ENCODE results near the gene GALNT9. TPM values are rescaled to one million over a fixed set of nuclear protein-coding genes. Genes with fewer than 3 reads are reported as not detected.

The GALNT9 gene
- total RNA-seq, 1 donor from 2014 or later, result not detected

DNA sequence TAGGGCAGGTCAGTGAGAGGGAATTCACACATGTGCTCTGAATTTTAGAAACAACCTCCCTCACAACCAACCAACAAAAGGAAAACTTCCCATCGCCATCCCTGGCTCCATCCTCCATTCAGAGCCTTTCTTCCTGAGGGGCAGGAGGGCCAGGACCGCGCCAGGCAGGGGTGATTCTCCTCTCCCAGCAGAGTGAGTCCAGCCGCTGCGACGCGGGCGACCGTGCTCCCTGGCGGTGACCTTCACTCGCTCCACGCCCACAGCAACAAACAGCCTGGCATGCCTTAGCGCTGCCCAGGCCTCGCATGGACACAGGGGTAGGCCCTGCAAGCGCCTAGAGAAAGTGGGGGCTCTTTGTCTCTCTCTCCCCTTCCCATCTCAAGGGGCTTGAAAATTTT, 3.7 kb downstream of the GALNT9 start:
- ATAC-seq, result no peak

DNA sequence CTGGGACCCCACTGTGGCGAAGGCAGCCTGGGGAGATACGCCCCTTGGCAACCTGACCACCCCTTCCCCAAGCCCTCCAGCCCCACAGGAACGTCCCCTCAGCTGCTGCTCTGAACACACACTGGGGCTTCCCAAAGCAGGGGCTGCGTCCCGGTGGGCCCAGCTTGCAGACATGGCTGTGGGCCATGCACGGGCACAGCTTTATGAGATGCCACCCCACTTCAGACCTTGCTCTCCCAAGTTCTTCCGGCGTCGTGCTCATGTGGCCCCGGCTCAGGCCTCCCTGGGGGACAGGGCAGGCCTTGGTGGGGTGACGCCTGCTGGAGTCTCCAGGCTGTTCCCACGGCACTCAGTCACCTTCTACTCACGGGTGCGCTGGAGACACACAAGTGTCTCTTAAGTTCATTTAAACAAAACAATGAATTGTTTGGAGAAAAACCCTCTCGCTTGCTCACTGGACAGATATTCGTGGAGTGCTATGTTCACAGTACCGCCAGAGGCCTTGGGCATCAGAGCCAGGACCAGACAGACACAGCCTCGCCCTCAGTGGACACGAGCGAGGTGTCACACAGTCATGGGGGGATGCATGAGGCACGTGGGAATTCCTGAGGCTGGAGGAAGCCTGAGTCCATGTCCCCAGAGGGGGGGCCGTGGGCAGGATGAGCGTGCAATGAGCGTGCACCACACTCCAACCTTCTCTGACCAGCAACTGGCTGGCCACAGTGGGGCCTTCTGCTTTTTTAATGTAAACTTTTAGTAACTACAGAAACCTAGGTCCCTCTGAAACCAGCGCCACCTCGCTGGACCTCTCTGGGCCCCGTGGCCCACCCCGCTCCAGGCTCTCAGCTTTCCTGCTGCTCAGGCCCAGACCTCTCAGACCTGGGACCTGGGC, 4.3 kb downstream of the GALNT9 start:
- no peak for ATAC-seq

DNA sequence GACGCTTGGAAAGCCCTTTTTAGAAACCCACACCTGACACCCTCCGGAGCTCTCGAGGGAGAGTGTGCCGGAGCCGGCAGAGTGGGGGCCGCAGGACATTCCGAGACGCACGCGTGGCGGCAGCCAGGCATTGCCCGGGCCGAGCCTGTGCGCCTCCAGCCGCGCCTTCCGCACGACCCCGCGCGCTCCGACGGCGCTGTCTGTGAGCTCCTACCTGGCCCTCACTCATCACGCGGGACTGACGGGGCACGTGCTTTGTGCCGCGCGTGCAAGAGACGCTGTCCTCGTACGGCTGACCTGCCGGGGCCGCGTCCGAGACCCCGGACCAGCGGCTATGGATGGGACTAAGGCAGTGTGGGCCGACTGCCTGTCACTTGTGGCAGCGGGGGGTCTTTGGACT, 5.2 kb downstream of the GALNT9 start:
- ATAC-seq, result no peak

DNA sequence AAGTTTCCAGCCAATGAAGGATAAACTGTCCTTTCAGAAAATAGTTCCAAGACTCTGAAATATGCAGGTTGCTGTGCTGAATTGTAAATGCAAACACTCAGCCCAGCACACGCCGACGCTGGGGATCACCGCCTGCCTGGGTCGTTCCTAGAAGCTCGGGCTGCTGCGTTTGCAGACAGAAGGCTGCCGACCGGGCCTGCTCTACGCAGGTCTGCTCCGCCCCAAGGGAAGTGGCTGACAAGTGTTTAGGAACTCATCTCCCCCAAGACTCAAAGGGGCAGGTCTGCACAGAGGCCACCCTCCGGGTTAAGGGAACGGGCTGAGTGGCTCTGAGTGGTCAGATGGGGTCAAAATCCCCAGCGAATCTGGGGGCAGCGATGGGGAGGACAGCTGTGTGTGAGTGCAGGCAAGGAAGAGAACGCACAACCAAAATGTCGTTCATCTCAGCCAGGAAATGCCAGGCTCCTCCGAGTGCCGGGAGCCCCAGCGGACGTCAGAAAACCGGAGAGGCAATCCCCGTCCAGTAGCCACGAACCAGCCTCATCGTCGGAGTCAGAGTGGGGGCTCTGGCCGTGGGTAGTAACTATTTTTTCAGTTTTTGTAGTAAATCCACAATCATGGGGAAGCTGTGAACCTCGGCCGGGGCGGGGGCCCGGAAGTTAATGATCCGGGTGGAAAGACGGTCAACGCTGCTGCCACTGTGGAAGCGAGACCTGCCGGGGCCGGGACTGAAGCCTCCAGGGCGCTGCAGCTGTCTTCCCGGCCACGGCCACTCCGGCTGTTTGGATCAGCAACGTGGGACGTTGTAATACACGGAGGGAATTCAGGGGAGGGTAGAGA, 6.0 kb downstream of the GALNT9 start:
- ATAC-seq, result no peak

DNA sequence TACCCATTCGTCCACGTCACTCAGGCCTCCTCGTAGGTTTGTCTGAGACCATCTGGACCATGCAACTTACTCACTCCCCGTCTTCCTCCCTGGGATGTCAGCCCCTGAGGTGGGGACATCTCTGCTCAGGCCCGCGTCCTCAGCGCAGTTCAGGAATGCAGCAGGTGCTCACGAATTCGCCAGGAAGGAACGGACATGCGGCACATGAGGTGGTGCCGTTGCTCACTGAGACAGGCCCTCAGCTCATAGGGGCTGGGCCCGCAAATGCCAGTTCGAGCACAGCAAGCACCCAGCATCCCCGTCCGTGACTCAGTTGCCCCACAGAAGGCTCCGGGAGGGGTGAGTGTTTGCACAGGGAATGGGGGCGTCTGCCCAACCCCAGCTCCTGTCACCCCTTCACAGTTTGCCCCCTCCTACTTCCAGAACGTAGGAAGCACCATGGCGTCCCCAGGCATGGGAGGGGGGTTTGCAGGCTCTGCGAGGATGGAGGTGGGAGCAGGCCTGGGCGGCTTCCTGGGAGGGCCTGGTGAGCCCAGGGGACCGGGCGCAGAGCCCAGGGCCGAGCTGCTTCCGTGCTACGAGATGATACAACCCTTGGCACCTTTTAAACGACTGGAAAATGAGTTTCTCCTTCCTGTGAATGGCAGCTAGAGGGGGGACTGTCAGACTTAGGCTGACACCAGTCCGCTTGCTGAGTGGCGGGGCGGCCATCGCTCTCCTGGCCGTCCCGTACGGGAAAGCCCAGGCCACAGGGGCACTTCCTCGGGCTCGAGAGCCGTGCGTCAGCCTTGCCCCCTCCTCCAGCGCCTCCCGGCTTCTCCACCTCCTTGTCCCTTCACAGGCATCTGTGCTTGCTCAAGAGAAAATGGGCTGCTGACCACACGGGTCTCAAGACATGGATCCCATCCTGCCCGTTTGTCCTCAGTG, 6.9 kb downstream of the GALNT9 start:
- no peak for ATAC-seq

DNA sequence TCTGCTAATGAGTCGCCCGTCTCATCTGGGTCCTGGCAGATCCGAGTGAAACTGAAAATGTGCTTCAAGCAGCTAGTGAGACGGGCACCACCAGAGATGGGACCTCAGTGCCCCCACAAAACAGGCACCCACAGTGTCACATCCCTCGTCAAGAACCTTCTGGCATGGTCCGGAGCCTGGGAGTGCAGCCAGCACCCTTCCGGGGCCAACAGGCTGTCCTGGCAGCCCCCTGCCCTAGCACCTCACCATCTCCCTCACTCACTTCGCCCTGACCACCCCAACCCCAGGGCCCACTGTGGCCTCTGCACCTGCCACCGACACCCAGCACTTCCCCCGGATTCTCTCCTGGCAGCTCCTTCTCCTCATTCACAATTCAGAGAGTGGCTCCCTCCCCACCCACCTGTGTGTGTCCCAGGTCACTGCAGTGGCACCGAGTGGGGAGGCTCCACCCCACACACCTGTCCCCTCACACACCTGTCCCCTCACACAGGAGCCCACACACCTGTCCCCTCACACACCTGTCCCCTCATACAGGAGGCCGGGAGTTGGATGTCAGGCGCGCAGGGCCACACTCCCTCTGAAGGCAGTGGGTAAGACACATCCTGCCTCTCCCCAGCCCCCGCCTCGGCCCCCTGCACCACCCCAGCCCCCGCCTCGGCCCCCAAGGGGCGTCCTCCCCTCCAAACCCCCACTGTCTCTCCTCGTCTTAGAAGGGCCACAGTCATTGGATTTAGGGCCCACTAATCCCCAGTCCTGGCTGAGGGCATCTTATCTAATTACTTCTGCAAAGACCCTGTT, 7.9 kb downstream of the GALNT9 start:
- ATAC-seq, result no peak

GRCh38 chr12:132320767-132321211, 8.6 kb downstream of the GALNT9 start:
- no peak for ATAC-seq

GRCh38 chr12:132319991-132320570, 9.3 kb downstream of the GALNT9 start:
- no peak for ATAC-seq

- no peak for ATAC-seq
These were observed 9.9 kb downstream of the GALNT9 start for GRCh38 chr12:132319359-132319950.

GRCh38 chr12:132318618-132319033, 10.8 kb downstream of the GALNT9 start:
- no peak for ATAC-seq

DNA sequence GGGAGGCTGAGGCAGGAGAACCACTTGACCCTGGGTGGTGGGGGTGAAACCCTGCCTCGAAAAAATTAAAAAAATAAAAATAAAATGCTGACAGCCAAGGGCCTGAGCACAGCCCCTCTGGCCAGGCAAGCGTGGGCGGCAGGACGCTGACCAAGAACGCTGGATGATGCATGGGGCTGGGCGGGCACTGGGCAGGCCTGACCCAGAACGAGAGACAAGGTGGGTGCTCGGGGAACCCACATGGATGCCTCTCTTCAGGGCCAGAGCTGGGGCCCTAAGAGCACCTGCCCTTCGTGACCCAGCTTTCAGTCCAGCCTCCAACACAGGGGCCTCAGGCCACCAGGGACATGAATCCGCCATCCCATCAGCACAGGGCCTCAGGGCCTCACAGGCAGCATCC, 11.3 kb downstream of the GALNT9 start:
- ATAC-seq, result no peak

DNA sequence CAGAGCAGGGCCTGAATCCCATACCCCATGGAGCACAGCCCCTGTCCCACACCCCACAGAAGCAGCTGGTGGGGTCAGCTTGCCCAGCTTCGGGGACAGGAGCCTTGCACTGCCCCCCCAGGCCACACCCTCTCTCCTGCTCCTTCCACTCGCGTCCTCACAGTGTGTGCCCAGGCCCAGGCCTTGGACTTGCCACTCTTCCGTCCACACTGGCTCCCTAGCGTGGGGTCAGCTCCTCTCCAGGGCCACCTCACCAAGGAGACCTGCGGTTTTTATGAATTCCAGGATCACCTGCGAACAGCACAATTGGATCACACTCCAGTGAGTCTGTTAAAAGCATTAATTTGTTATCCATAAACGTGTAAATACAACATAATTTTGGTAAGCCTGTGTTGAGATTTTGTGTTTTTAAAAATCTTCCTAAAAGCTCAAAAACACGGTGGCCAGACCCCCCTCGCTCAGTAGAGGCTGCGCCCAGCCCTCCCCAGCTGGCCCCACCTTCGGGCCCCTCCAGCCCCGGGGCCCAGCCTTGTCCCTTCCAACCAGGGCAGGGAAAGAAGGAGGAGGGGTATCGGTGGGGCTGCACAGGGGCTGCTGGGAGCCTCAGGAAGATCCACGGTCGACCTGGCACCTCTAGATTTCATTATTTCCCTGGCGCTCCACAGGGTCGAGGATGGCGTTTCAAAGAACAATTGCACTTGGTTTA, 12.0 kb downstream of the GALNT9 start:
- ATAC-seq, result no peak

- ATAC-seq, result no peak
These were observed 12.7 kb downstream of the GALNT9 start for GRCh38 chr12:132316497-132317232.

DNA sequence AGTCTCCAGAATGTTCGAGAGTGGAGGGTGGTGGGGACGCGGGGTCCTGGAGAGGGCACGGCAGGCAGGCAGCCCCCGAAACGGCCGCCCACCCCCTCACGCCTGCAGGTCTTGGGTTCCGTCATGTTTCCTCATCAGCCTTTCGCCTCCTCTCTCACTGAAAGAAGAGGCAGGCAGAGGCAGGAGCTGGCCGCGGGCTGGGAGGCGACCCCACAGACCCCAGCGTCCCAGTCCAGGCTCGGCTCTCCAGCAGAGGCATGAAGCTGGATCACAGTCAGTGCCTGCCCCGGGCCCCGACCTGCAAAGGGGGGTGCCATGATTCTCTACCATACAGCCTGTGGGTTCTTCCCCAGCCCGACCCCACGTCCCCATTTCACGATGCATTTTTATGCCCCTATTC, 13.4 kb downstream of the GALNT9 start:
- no peak for ATAC-seq

DNA sequence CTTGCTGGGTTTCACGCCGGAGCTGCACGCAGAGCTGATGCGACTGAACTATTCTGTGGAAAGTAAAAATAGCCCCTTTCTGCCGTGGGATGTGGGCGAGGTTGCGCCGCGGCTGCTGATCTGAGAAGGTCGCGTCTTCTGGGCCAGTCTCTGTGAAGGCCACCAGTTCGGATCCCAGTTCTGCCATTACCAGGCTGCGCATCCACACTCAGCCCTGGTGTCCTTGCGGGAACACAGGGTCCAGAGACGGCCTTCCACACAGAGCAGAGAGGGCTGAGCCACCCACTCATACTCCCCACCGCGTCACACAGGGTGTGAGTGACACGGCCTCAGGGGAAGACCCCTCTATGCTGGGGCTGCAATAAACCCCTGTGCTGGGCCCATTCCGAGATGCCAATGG, 13.9 kb downstream of the GALNT9 start:
- no peak for ATAC-seq

DNA sequence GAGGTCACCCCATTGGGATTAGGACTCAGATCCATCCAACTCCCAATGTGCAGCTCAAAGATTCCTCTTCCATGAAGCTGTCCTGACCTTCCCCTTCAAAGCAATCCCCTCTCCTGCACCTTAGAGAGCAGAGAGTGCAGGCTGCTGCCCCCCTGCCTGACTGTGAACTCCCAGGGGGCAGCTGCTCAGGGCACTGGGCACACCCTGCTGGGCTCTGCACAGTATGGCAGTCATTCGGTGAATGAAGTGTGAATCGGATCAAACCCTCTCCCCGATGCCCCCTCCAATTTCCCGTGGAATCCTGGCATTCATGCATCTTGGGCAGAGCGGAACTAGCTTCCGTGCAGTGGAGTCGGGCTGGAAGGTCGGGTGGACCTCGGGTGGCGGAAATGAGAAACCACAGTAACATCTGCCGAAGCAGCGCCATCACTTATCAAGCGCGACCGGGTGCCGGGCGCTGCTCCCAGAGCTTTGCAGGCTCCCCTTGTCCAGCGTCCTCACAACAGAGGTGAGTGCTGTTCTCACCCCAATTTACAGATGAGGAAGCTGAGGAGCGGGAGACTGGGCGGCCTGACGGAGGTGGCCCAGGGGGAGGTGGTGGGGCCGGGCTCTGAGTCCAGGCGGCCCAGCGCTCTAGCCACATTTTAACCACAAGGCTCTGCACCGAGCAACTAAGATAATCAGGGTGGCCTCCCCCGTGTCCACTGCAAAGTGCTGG, 14.7 kb downstream of the GALNT9 start:
- no peak for ATAC-seq

GRCh38 chr12:132314035-132314434, 15.4 kb downstream of the GALNT9 start:
- ATAC-seq, result no peak

GRCh38 chr12:132313182-132313581, 16.2 kb downstream of the GALNT9 start:
- ATAC-seq, result no peak

DNA sequence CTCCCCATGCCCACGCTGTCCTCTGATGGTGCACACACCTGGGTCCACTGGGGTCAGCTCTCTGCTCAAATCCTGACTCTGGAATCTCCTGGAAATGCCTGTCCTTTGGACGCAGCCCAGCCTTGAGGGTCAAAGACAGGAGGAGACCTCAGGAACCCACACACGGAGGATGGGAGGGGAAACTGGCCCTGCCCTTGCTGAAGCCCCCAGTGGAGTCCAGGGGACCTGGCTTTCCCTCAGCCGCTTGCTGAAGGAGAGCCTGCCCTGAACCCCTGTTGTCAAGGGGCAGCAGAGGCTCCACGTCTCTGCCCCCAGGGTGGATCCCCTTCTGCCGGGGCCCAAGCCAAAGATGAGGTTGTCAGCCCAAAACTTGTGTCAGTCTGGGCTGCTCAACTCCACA, 16.9 kb downstream of the GALNT9 start:
- no peak for ATAC-seq

All from esophagus mucosa (tissue), 1 donor.